ENCODE measurements around the gene SV2A.
"Not testable (repeated sequence)": the region's sequence is repeated elsewhere in the genome, so short reads cannot be mapped to it uniquely, and the experiment has no call there.

Gene SV2A

GRCh38 chr1:149928401-149928724 is 10.7 kb upstream of the SV2A start:
- no peak for DNase-seq (ENCODE audit: low read depth, low spot score)

GRCh38 chr1:149927563-149928400 is 10.1 kb upstream of the SV2A start, which contains the start of gene SF3B4:
Gene SF3B4, minus strand, starts transcription at chr1:149927803. Its CDS starts 44 bp downstream, at chr1:149927759.
- DNase-seq (ENCODE audit: low read depth, low spot score), result peak; percentile 91

GRCh38 chr1:149927056-149927562 is 9.5 kb upstream of the SV2A start:
- DNase-seq (ENCODE audit: low read depth, low spot score), result no peak

GRCh38 chr1:149926296-149926695 is 8.7 kb upstream of the SV2A start:
- DNase-seq (ENCODE audit: low read depth, low spot score), result no peak

- DNase-seq (ENCODE audit: low read depth, low spot score), result no peak
Measured at GRCh38 chr1:149925751-149926150, 8.1 kb upstream of the SV2A start.

- DNase-seq (ENCODE audit: low read depth, low spot score), result no peak
Measured at GRCh38 chr1:149925345-149925744, 7.7 kb upstream of the SV2A start.

GRCh38 chr1:149923626-149924025 is 6.0 kb upstream of the SV2A start:
- no peak for DNase-seq (ENCODE audit: low read depth, low spot score)

GRCh38 chr1:149916898-149917252 is 769 bp downstream of the SV2A start:
- no peak for DNase-seq (ENCODE audit: low read depth, low spot score)

GRCh38 chr1:149916193-149916897 is 1.3 kb downstream of the SV2A start:
- DNase-seq (ENCODE audit: low read depth, low spot score), result no peak

- DNase-seq (ENCODE audit: low read depth, low spot score), result no peak
Measured at GRCh38 chr1:149915429-149916192, 2.0 kb downstream of the SV2A start.

- no peak for DNase-seq (ENCODE audit: low read depth, low spot score)
Measured at GRCh38 chr1:149914545-149914944, 3.1 kb downstream of the SV2A start.

- DNase-seq (ENCODE audit: low read depth, low spot score), result no peak
Measured at GRCh38 chr1:149906570-149907075, 11.0 kb downstream of the SV2A start.

- DNase-seq (ENCODE audit: low read depth, low spot score), result no peak
Measured at GRCh38 chr1:149903836-149904491, 13.7 kb downstream of the SV2A start.

GRCh38 chr1:149899460-149900284 is 18.0 kb downstream of the SV2A start, which contains the start of gene BOLA1:
Gene BOLA1, plus strand, starts transcription at chr1:149899568. Its CDS starts 492 bp downstream, at chr1:149900060.
- peak; percentile 71 for DNase-seq (ENCODE audit: low read depth, low spot score)

GRCh38 chr1:149896575-149896974 is 21.1 kb downstream of the SV2A start:
- DNase-seq (ENCODE audit: low read depth, low spot score), result no peak

- no peak for DNase-seq (ENCODE audit: low read depth, low spot score)
Measured at GRCh38 chr1:149888999-149889289, 28.7 kb downstream of the SV2A start.

GRCh38 chr1:149888247-149888998 is 29.2 kb downstream of the SV2A start:
- peak; percentile 51 for DNase-seq (ENCODE audit: low read depth, low spot score)

GRCh38 chr1:149887456-149888246 is 30.0 kb downstream of the SV2A start:
- DNase-seq (ENCODE audit: low read depth, low spot score), result peak; percentile 69

- DNase-seq (ENCODE audit: low read depth, low spot score), result not testable (repeated sequence)
Measured at GRCh38 chr1:149887196-149887455, 30.5 kb downstream of the SV2A start.

All from activated CD4-positive, CD25-positive, alpha-beta regulatory T cell treated with anti-CD3 and anti-CD28 coated beads, Interleukin-2, amount 50 U/mL, for 16 hours (primary cell).